Keratinocyte (primary cell): ENCODE measurements around the gene STKLD1. TPM values are rescaled to one million over a fixed set of nuclear protein-coding genes. Genes with fewer than 3 reads are reported as not detected.

Experiments used
- DNase-seq: peaks from one replicate; pipeline ENCODE4 v3.0.0-alpha.2; 2011; ENCODE audit warnings: low read depth, missing footprints, low spot score
- FAIRE-seq: peaks from 2 replicates; lab custom pipeline; 2011; peaks lifted over from hg19 to GRCh38; lab: Jason Lieb, UNC
- H2AFZ ChIP-seq: 2 replicates; pipeline ENCODE4 v1.6.0; 2012; ENCODE audit warnings: low read length, control low read depth, inconsistent platforms; ENCODE audit not compliant: control insufficient read depth
- H3K27ac ChIP-seq: 2 replicates; pipeline ENCODE4 v1.5.1; 2011; ENCODE audit warnings: low read length; ENCODE audit not compliant: control insufficient read depth, insufficient read depth
- H3K27me3 ChIP-seq: 3 replicates; pipeline ENCODE4 v1.6.0; 2011; ENCODE audit warnings: low read length; ENCODE audit not compliant: control insufficient read depth, insufficient read depth; ENCODE audit errors: extremely low read depth
- H3K36me3 ChIP-seq, 2 experiments: 2 replicates in 1 of 2; 3 replicates in 1 of 2; pipeline ENCODE4 v1.5.1; 2011; ENCODE audit warnings: low read length in 2 of 2, mild to moderate bottlenecking in 1 of 2; ENCODE audit not compliant: control insufficient read depth in 2 of 2, insufficient read depth in 2 of 2; ENCODE audit errors: extremely low read depth in 1 of 2
- H3K4me1 ChIP-seq: 3 replicates; pipeline ENCODE4 v1.5.1; 2011; ENCODE audit warnings: low read length; ENCODE audit not compliant: control insufficient read depth, insufficient read depth; ENCODE audit errors: extremely low read depth
- H3K4me2 ChIP-seq: 3 replicates; pipeline ENCODE4 v1.6.0; 2011; ENCODE audit warnings: low read depth, low read length; ENCODE audit not compliant: control insufficient read depth, insufficient read depth; ENCODE audit errors: extremely low read depth
- H3K4me3 ChIP-seq, 3 experiments: fragments of 200-600 bp in 1 of 3; sonication (generic) in 1 of 3; 2 replicates in 2 of 3; 3 replicates in 1 of 3; pipeline ENCODE4 v1.5.1; 2011 to 2016; ENCODE audit warnings: low read length in 3 of 3, mild to moderate bottlenecking in 3 of 3, control low read depth in 2 of 3, inconsistent platforms in 1 of 3, low read depth in 1 of 3, mixed read lengths in 1 of 3, mixed run types in 1 of 3, moderate library complexity in 1 of 3; ENCODE audit not compliant: control insufficient read depth in 2 of 3, insufficient read depth in 2 of 3; ENCODE audit errors: extremely low read depth in 1 of 3
- H3K79me2 ChIP-seq: 2 replicates; pipeline ENCODE4 v1.6.0; 2012; ENCODE audit warnings: low read length; ENCODE audit not compliant: control insufficient read depth, insufficient read depth
- H3K9ac ChIP-seq: 3 replicates; pipeline ENCODE4 v1.6.0; 2011; ENCODE audit warnings: low read length; ENCODE audit not compliant: control insufficient read depth, insufficient read depth; ENCODE audit errors: extremely low read depth
- H3K9me1 ChIP-seq: 3 replicates; pipeline ENCODE4 v1.6.0; 2011; ENCODE audit warnings: low read length; ENCODE audit not compliant: control insufficient read depth, insufficient read depth; ENCODE audit errors: extremely low read depth
- H3K9me3 ChIP-seq: 2 replicates; pipeline ENCODE4 v1.5.1; 2012; ENCODE audit warnings: low read depth, low read length; ENCODE audit not compliant: control insufficient read depth
- H4K20me1 ChIP-seq: 3 replicates; pipeline ENCODE4 v1.6.0; 2011; ENCODE audit warnings: low read length; ENCODE audit not compliant: control insufficient read depth, insufficient read depth; ENCODE audit errors: extremely low read depth
- EZH2 ChIP-seq: IDR thresholded peaks from one replicate; pipeline ENCODE4 v1.6.1; 2012; ENCODE audit warnings: inconsistent platforms, mild to moderate bottlenecking, low read length, moderate library complexity
- dilution Hi-C: fragments of 300-500 bp; cut with MboI; formaldehyde crosslinking; loops from one replicate; pipeline ENCODE4 v1.7.0; 2020; ENCODE audit warnings: low sequenced_read_pairs; ENCODE audit not compliant: extremely low pct_ligation_motif_present
- polyA plus RNA-seq, 5 experiments: library from polyadenylated mRNA; depleted of rRNA in 3 of 5; stranded (reverse) in 3 of 5; stranded (forward) in 1 of 5; unstranded in 1 of 5; fragments of >200 nt; gene quantifications; 1 replicate in 1 of 5; 2 replicates in 3 of 5; 3 replicates in 1 of 5; pipeline versions ENCODE4 v1.2.1 to v1.2.3, GENCODE V29; 2011 to 2012; ENCODE audit warnings: missing spikeins in 2 of 5, low read depth in 1 of 5, low replicate concordance in 1 of 5
- TF ChIP-seq, protein P1 (sequence below), 3 experiments: IDR thresholded peaks in 1 of 3; conservative IDR thresholded peaks in 1 of 3; optimal IDR thresholded peaks in 1 of 3; 2 replicates in 2 of 3; 3 replicates in 1 of 3; pipeline versions ENCODE3 to v1.5.1; 2011; ENCODE audit warnings: low read length in 3 of 3, mild to moderate bottlenecking in 3 of 3, moderate library complexity in 2 of 3, control low read depth in 1 of 3, inconsistent platforms in 1 of 3; ENCODE audit not compliant: insufficient read depth in 2 of 3; ENCODE audit errors: extremely low read depth in 1 of 3

STKLD1 gene
- polyA plus RNA-seq, 1 donor (not counting 4 experiments of a cell fraction or from before 2014, with no cell fraction given), result 0.77 TPM

DNA sequence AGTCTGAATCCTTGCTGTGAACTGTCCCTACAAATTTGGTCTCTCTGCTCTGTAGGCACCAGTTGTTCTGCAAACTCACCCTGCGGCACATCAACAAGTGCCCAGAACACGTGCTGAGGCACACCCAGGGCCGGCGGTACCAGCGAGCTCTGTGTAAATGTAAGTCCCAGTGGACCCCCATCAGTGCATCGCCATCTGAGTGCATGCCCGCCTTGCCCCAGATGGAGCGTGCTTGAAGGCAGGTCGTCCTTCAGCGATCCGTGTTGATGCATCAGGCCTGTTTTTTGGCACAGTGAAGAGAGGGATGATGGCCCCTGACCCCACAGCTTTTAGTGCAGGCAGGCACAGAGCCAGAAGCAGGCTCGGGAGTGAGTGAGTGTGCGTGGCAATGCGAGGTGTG is 18.5 kb upstream of the STKLD1 start:
- FAIRE-seq (no peak), DNase-seq (no peak)
- H3K36me3 ChIP-seq, result peaks cover 24 to 26% of the 10 kb centered on the region in 2 experiments
- peak overlapping the region in 2 of 3 experiments; percentile 79 to 83 for H3K4me3 ChIP-seq
- TF ChIP-seq, protein P1, sequence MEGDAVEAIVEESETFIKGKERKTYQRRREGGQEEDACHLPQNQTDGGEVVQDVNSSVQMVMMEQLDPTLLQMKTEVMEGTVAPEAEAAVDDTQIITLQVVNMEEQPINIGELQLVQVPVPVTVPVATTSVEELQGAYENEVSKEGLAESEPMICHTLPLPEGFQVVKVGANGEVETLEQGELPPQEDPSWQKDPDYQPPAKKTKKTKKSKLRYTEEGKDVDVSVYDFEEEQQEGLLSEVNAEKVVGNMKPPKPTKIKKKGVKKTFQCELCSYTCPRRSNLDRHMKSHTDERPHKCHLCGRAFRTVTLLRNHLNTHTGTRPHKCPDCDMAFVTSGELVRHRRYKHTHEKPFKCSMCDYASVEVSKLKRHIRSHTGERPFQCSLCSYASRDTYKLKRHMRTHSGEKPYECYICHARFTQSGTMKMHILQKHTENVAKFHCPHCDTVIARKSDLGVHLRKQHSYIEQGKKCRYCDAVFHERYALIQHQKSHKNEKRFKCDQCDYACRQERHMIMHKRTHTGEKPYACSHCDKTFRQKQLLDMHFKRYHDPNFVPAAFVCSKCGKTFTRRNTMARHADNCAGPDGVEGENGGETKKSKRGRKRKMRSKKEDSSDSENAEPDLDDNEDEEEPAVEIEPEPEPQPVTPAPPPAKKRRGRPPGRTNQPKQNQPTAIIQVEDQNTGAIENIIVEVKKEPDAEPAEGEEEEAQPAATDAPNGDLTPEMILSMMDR (optimal IDR thresholded peaks at IDR 0.05 in 1 of 3, IDR thresholded peaks at IDR 0.05 in 1 of 3, conservative IDR thresholded peaks at IDR 0.05 in 1 of 3; ENCODE audit: extremely low read depth in 1 of 3, insufficient read depth in 2 of 3, low read length in 3 of 3), result no peak
- TF ChIP-seq EZH2, result no peak
- H3K9me1 ChIP-seq, result no peaks in the 10 kb centered on the region
- H3K4me2 ChIP-seq, result peak overlapping the region; percentile 90
- dilution Hi-C loops, result no loop called here
- H4K20me1 ChIP-seq, result no peaks in the 10 kb centered on the region
- H2AFZ ChIP-seq, result no peak overlapping the region
- H3K9ac ChIP-seq, result peak overlapping the region; percentile 69
- no peak overlapping the region for H3K27ac ChIP-seq
- no peaks in the 10 kb centered on the region for H3K9me3 ChIP-seq
- H3K27me3 ChIP-seq, result no peaks in the 10 kb centered on the region
- H3K79me2 ChIP-seq, result peaks cover 33% of the 10 kb centered on the region
- peaks cover 30% of the 10 kb centered on the region for H3K4me1 ChIP-seq

DNA sequence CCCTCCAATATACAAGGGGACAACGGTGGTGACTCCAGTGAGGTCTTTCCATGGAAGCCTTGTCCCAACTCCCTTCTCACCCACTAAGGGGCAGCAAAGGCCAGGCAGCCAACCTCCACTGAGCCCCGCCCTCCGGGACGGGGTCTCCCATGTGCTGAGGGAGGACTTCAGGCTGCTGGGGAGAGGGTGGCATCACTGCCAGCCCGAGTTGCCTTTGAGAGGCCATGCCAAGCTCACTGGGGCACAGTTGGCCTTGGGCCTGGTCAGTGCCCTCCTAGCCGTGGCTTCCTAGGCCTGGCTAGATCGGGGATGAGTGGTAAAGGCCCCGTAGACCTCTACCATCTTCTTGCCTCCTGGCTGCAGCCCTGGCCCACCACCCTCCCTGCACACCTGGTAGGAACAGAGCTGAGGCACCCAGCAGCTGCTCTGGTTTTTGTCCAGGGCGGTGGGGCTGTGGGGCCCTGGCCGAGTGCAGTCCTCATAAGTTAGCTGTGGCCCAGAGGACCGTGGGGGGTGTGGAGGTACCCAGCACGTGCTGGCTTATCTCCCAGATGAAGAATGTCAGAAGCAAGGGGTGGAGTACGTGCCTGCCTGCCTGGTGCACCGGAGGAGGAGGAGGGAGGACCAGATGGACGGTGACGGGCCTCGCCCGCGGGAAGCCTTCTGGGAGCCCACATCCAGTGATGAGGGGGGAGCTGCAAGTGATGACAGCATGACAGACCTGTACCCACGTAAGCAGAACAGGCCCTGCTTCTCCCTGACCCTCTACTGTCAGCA is 16.6 kb upstream of the STKLD1 start:
- H3K4me1 ChIP-seq, result peaks cover 47% of the 10 kb centered on the region
- H2AFZ ChIP-seq, result no peak overlapping the region
- peaks cover 34% of the 10 kb centered on the region for H3K79me2 ChIP-seq
- DNase-seq, result no peak
- no peak overlapping the region for H3K9ac ChIP-seq
- H3K27ac ChIP-seq, result no peak overlapping the region
- no peak for FAIRE-seq
- H3K4me3 ChIP-seq, result no peak overlapping the region
- no peaks in the 10 kb centered on the region for H4K20me1 ChIP-seq
- TF ChIP-seq EZH2, result no peak
- TF ChIP-seq, protein P1 (optimal IDR thresholded peaks at IDR 0.05 in 1 of 3, IDR thresholded peaks at IDR 0.05 in 1 of 3, conservative IDR thresholded peaks at IDR 0.05 in 1 of 3; ENCODE audit: extremely low read depth in 1 of 3, insufficient read depth in 2 of 3, low read length in 3 of 3), result peak in 2 of 3 experiments; percentile 44 to 51
- no peaks in the 10 kb centered on the region for H3K27me3 ChIP-seq
- H3K4me2 ChIP-seq, result no peak overlapping the region
- H3K9me1 ChIP-seq, result no peaks in the 10 kb centered on the region
- dilution Hi-C loops, result no loop called here
- peaks cover 31 to 33% of the 10 kb centered on the region in 2 experiments for H3K36me3 ChIP-seq
- no peaks in the 10 kb centered on the region for H3K9me3 ChIP-seq
